Gastroesophageal sphincter (tissue), 4 donors: Measurements from ENCODE around the gene KRABD2.

Experiments used
- ATAC-seq: fragments of 150-250 bp; one replicate; pipeline ENCODE4 v1.9.1; 2016; ENCODE audit warnings: mild to moderate bottlenecking, moderate library complexity
- H3K27ac ChIP-seq, 4 donors: fragments of 200-600 bp; sonication (generic) in 3 of 4; 1 replicate in 3 of 4; 2 replicates in 1 of 4; pipeline ENCODE4 v1.5.1; 2016 to 2019
- H3K27me3 ChIP-seq: fragments of 200-600 bp; sonication (generic); one replicate; pipeline ENCODE4 v1.5.1; 2019
- H3K36me3 ChIP-seq, 2 donors: fragments of 200-600 bp; sonication (generic); one replicate each; pipeline ENCODE4 v1.5.1; 2019; ENCODE audit warnings: control low read depth in 1 of 2
- H3K4me1 ChIP-seq, 3 donors: fragments of 200-600 bp; sonication (generic); 1 replicate in 2 of 3; 2 replicates in 1 of 3; pipeline ENCODE4 v1.5.1; 2016 to 2019; ENCODE audit warnings: control low read depth in 2 of 3
- H3K4me3 ChIP-seq, 2 donors: fragments of 200-600 bp; sonication (generic); one replicate each; pipeline ENCODE4 v1.5.1; 2019; ENCODE audit warnings: mild to moderate bottlenecking in 1 of 2, moderate library complexity in 1 of 2
- H3K9me3 ChIP-seq, 3 donors: fragments of 200-600 bp; sonication (generic); one replicate each; pipeline ENCODE4 v1.5.1; 2017 to 2019; ENCODE audit warnings: control low read depth in 2 of 3
- EP300 ChIP-seq: sonication (generic); formaldehyde crosslinking; IDR thresholded peaks from one replicate; pipeline ENCODE4 v1.6.1; 2017; ENCODE audit warnings: antibody characterized with exemption, mild to moderate bottlenecking
- POLR2A ChIP-seq, 2 donors: fragments of 450-650 bp; IDR thresholded peaks; one replicate each; pipeline ENCODE4 v1.6.1; 2017; ENCODE audit warnings: antibody characterized with exemption in 2 of 2, mild to moderate bottlenecking in 2 of 2, moderate library complexity in 1 of 2
- POLR2AphosphoS5 ChIP-seq: sonication (generic); formaldehyde crosslinking; IDR thresholded peaks from one replicate; pipeline ENCODE4 v1.6.1; 2017; ENCODE audit warnings: antibody characterized with exemption
- WGBS, 2 donors: methylation state at CpG; one replicate each; pipeline ENCODE4 v1.1.5; 2018; ENCODE audit warnings: low coverage in 1 of 2; 5-methylcytosine and 5-hydroxymethylcytosine counted together
- TF ChIP-seq, protein P1 (sequence below), 4 experiments: fragments of 200-600 bp in 2 of 4; fragments of 450-650 bp in 2 of 4; sonication (generic) in 1 of 4; IDR thresholded peaks; one replicate each; pipeline ENCODE4 v1.5.1; 2017 to 2019; ENCODE audit warnings: antibody characterized with exemption in 4 of 4, mild to moderate bottlenecking in 2 of 4, moderate library complexity in 2 of 4

KRABD2 gene

DNA sequence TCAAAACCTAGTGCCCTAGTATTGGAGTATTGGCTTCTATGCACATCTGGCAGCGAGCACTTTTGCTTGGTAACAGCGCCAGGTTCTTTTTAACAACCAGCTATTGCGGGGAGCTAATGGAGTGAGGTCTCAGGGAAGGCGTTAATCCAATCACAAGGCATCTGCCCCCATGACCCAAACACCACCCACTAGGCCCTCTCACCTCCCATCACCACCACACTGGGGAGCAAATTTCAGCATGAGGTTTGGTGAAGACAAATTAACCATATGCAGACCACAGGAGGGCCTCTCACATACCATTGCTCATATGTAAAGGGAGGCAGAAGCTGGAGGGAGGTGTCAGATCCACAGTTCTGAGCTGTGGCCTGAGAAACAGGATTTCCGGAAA, 37.8 kb downstream of the KRABD2 start:
- Histone ChIP-seq H3K36me3 (no peaks in the 10 kb centered on the region), H3K4me3 (no peak overlapping the region), H3K4me1 (no peaks in the 10 kb centered on the region), H3K27me3 (no peaks in the 10 kb centered on the region), H3K9me3 (no peaks in the 10 kb centered on the region), H3K27ac (no peak overlapping the region)
- TF ChIP-seq POLR2AphosphoS5 (no peak), POLR2A (IDR thresholded peaks at IDR 0.05) (no peak), EP300 (no peak)
- TF ChIP-seq, protein P1, sequence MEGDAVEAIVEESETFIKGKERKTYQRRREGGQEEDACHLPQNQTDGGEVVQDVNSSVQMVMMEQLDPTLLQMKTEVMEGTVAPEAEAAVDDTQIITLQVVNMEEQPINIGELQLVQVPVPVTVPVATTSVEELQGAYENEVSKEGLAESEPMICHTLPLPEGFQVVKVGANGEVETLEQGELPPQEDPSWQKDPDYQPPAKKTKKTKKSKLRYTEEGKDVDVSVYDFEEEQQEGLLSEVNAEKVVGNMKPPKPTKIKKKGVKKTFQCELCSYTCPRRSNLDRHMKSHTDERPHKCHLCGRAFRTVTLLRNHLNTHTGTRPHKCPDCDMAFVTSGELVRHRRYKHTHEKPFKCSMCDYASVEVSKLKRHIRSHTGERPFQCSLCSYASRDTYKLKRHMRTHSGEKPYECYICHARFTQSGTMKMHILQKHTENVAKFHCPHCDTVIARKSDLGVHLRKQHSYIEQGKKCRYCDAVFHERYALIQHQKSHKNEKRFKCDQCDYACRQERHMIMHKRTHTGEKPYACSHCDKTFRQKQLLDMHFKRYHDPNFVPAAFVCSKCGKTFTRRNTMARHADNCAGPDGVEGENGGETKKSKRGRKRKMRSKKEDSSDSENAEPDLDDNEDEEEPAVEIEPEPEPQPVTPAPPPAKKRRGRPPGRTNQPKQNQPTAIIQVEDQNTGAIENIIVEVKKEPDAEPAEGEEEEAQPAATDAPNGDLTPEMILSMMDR (IDR thresholded peaks at IDR 0.05): no peak
- WGBS, 2 donors: 43 to 80% methylated on average over 3 to 4 of the region's 5 CpGs
- no peak for ATAC-seq

GRCh38 chr17:8337802-8338752, 38.4 kb downstream of the KRABD2 start:
- TF ChIP-seq, protein P1 (IDR thresholded peaks at IDR 0.05): no peak
- TF ChIP-seq EP300: no peak
- TF ChIP-seq POLR2AphosphoS5: no peak
- TF ChIP-seq POLR2A (IDR thresholded peaks at IDR 0.05): no peak
- ATAC-seq: no peak
- H3K4me1 ChIP-seq: no peaks in the 10 kb centered on the region
- H3K27me3 ChIP-seq: no peaks in the 10 kb centered on the region
- WGBS, 2 donors: 18 to 40% methylated on average over 6 to 11 of the region's 11 CpGs
- H3K4me3 ChIP-seq: no peak overlapping the region
- no peaks in the 10 kb centered on the region for H3K9me3 ChIP-seq
- H3K27ac ChIP-seq: no peak overlapping the region
- no peaks in the 10 kb centered on the region for H3K36me3 ChIP-seq

- no peak for ATAC-seq
- TF ChIP-seq, protein P1 (IDR thresholded peaks at IDR 0.05): no peak
- TF ChIP-seq POLR2A (IDR thresholded peaks at IDR 0.05): no peak
- TF ChIP-seq POLR2AphosphoS5: no peak
- TF ChIP-seq EP300: no peak
- Histone ChIP-seq H3K36me3 (no peaks in the 10 kb centered on the region), H3K27ac (no peak overlapping the region), H3K4me1 (no peaks in the 10 kb centered on the region), H3K9me3 (no peaks in the 10 kb centered on the region), H3K27me3 (peaks cover 14% of the 10 kb centered on the region), H3K4me3 (no peak overlapping the region)
- WGBS, 2 donors: 93 to 100% methylated on average over 1 to 3 of the region's 4 CpGs
Observed at GRCh38 chr17:8333281-8333680, 43.2 kb downstream of the KRABD2 start.

DNA sequence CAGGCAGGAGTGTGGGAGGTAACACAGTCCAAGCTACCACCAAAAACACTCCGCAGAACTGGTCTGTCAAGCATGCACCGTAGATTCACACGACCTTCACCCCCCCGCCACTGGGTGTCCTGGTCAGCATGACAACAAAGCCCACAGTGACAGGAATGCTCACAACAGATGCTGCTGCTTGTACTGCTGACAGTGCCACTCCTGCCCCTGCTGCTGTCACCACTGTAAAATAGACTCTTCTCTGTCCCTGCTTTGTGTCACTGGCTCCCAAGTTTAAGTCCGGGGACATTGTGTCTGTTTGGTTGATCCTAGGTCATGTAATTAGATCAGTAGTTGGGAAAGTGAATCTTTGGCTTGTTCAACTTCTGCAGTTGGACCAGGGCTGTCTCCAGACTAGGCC, 43.8 kb downstream of the KRABD2 start:
- TF ChIP-seq, protein P1 (IDR thresholded peaks at IDR 0.05): no peak
- TF ChIP-seq EP300: no peak
- no peak for TF ChIP-seq POLR2AphosphoS5
- TF ChIP-seq POLR2A (IDR thresholded peaks at IDR 0.05): no peak
- Histone ChIP-seq H3K9me3 (no peaks in the 10 kb centered on the region), H3K4me1 (no peaks in the 10 kb centered on the region), H3K27ac (no peak overlapping the region), H3K36me3 (no peaks in the 10 kb centered on the region), H3K27me3 (peaks cover 16% of the 10 kb centered on the region), H3K4me3 (no peak overlapping the region)
- 39 to 73% methylated on average over 3 to 4 of the region's 5 CpGs for WGBS, 2 donors
- ATAC-seq: no peak

GRCh38 chr17:8332128-8332527, 44.4 kb downstream of the KRABD2 start:
- H3K4me1 ChIP-seq: peaks cover 0 to 4% (median 2%) of the 10 kb centered on the region in 3 donors
- no peak for ATAC-seq
- no peaks in the 10 kb centered on the region for H3K36me3 ChIP-seq
- H3K27ac ChIP-seq: no peak overlapping the region
- H3K27me3 ChIP-seq: peaks cover 22% of the 10 kb centered on the region
- no peak overlapping the region for H3K4me3 ChIP-seq
- 94 to 100% methylated on average over 1 to 2 of the region's 2 CpGs for WGBS, 2 donors
- TF ChIP-seq, protein P1 (IDR thresholded peaks at IDR 0.05): no peak
- TF ChIP-seq POLR2A (IDR thresholded peaks at IDR 0.05): no peak
- no peak for TF ChIP-seq EP300
- no peak for TF ChIP-seq POLR2AphosphoS5
- no peaks in the 10 kb centered on the region for H3K9me3 ChIP-seq
